Adrenal gland (tissue), 12 donors: ENCODE data around the gene MEAF6. TPM values are rescaled to one million over a fixed set of nuclear protein-coding genes. Genes with fewer than 3 reads are reported as not detected.
"Not testable (repeated sequence)": the region's sequence is repeated elsewhere in the genome, so short reads cannot be mapped to it uniquely, and the experiment has no call there.

Experiments
- DNase-seq, 7 donors: peaks; one replicate each; pipeline ENCODE4 v3.0.0-alpha.2; 2019 to 2020
- H3K27ac ChIP-seq, 5 donors: fragments of 200-600 bp; sonication (generic) in 4 of 5; 1 replicate in 3 of 5; 2 replicates in 2 of 5; pipeline versions ENCODE4 v1.5.1 to v1.8.0; 2016 to 2020; ENCODE audit warnings: mild to moderate bottlenecking in 1 of 5
- H3K27me3 ChIP-seq: fragments of 200-600 bp; 2 replicates; pipeline ENCODE4 v1.8.0; 2021
- H3K36me3 ChIP-seq, 2 donors: fragments of 200-600 bp; replicated peaks in 1 of 2; 1 replicate in 1 of 2; 2 replicates in 1 of 2; pipeline versions ENCODE4 v1.5.1 to v1.8.0; 2018 to 2022
- H3K4me1 ChIP-seq, 2 donors: fragments of 200-600 bp; replicated peaks in 1 of 2; 1 replicate in 1 of 2; 2 replicates in 1 of 2; pipeline versions ENCODE4 v1.5.1 to v1.8.0; 2018 to 2021
- H3K4me3 ChIP-seq, 4 donors: fragments of 200-600 bp; sonication (generic) in 3 of 4; one replicate each; pipeline ENCODE4 v1.5.1; 2016 to 2018
- H3K9me3 ChIP-seq, 3 donors: fragments of 200-600 bp; sonication (generic) in 1 of 3; replicated peaks in 1 of 3; 1 replicate in 2 of 3; 2 replicates in 1 of 3; pipeline versions ENCODE4 v1.5.1 to v1.8.0; 2016 to 2021
- POLR2A ChIP-seq, 2 donors: fragments of 450-650 bp; IDR thresholded peaks; one replicate each; pipeline ENCODE4 v1.6.1; 2017; ENCODE audit warnings: antibody characterized with exemption in 2 of 2, mild to moderate bottlenecking in 2 of 2, moderate library complexity in 1 of 2
- WGBS, 4 donors: extraction: QIAGEN DNeasy Blood & Tissue Kit in 2 of 4; methylation state at CpG; one replicate each; pipeline versions ENCODE4 v1.1.5 to v1.1.7; 2013 to 2017; 5-methylcytosine and 5-hydroxymethylcytosine counted together
- intact Hi-C, 2 donors: fragments of 100-400 bp; cut with DNase I; formaldehyde crosslinking; loops; one replicate each; pipeline versions ENCODE4 v1.14.1 to v1.15.0; 2022 to 2023
- polyA plus RNA-seq, 3 donors: library from polyadenylated mRNA; stranded (reverse); fragments of 200-250 nt in 2 of 3; fragments of 350-450 nt in 1 of 3; fragmentation: Illumina TruSeq in 1 of 3; extraction: RNeasy Lipid Tissue Mini Kit (QIAGEN cat#74804) in 1 of 3; gene quantifications; one replicate each; pipeline ENCODE4 v1.2.3, GENCODE V29; 2013 to 2014
- total RNA-seq, 9 donors: library from RNA; depleted of rRNA in 4 of 9; stranded (reverse); fragments of >200 nt in 4 of 9; fragments of 120-200 nt in 1 of 9; fragmentation: NEBNext Ultra II Directional in 1 of 9; extraction: Animal tissue kit (Norgen Biotek cat#: 25700) in 1 of 9; gene quantifications; one replicate each; pipeline versions ENCODE4 v1.1.0 to v1.2.4, GENCODE V29; 2013 to 2023
- TF ChIP-seq, protein P1 (sequence below), 6 experiments: fragments of 450-650 bp in 4 of 6; fragments of 200-600 bp in 2 of 6; sonication (generic) in 1 of 6; IDR thresholded peaks; 1 replicate in 5 of 6; 2 replicates in 1 of 6; pipeline versions ENCODE4 v1.5.1 to v1.8.0; 2016 to 2021; ENCODE audit warnings: antibody characterized with exemption in 6 of 6, mild to moderate bottlenecking in 2 of 6, moderate library complexity in 1 of 6
- donor health status: healthy with polysubstance abuse.
- donor health status: Bipolar disorder and iron deficiency.
- donor health status: DM: yes; HTN: yes; CAD: no.
- donor health status: DM: no; HTN: no; CAD: no.
- donor health status: DM: no; HTN: no; CAD: no.
- donor health status: DM: yes; HTN: yes; CAD: no.

Gene MEAF6
- total and polyA plus RNA-seq, 12 donors = 37.8 to 74.5 (median 56.0) TPM

DNA sequence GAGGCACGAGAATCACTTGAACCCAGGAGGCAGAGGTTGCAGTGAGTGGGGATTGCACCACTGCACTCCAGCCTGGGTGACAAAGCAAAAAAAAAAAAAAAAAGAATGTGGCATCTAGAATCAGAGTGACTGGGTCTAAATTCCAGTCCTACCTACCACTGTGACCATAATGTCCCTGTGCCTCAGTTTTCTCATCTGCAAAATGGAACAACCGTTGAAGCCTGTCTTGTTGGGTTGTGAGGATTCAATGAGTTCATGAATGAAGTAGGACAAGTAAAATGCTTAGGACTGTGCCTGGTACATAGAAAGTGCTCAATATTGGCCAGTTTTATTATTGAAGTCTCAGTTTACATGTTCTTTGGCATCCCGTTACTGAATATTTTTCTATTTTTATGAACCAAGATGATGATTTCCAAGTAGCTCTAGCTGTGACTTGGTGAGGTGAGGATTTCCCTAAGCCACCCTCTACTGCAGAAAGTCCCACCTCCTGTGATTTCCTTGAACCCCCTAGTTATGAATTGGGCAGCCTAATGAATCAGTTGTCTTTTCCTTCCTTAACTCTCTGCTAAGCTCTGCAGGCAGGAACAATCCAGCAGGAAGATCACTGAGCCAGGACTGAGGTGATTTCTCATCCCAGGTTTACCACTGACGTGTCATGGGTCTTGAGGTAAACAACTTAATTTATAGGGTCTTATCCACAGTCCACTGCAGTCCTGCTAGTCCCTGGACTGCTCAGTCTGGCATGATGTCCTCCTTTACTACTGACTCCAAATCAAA is 18.9 kb upstream of the MEAF6 start:
- peaks cover 0 to 25% of the 10 kb centered on the region in 2 donors for H3K36me3 ChIP-seq
- WGBS, 4 donors = 85 to 96% (median 94%) methylated on average over 4 of the region's 4 CpGs
- peaks cover 4 to 12% of the 10 kb centered on the region in 2 donors for H3K4me1 ChIP-seq
- H3K9me3 ChIP-seq = no peaks in the 10 kb centered on the region
- TF ChIP-seq, protein P1, sequence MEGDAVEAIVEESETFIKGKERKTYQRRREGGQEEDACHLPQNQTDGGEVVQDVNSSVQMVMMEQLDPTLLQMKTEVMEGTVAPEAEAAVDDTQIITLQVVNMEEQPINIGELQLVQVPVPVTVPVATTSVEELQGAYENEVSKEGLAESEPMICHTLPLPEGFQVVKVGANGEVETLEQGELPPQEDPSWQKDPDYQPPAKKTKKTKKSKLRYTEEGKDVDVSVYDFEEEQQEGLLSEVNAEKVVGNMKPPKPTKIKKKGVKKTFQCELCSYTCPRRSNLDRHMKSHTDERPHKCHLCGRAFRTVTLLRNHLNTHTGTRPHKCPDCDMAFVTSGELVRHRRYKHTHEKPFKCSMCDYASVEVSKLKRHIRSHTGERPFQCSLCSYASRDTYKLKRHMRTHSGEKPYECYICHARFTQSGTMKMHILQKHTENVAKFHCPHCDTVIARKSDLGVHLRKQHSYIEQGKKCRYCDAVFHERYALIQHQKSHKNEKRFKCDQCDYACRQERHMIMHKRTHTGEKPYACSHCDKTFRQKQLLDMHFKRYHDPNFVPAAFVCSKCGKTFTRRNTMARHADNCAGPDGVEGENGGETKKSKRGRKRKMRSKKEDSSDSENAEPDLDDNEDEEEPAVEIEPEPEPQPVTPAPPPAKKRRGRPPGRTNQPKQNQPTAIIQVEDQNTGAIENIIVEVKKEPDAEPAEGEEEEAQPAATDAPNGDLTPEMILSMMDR (IDR thresholded peaks at IDR 0.05) = no peak
- no peak for TF ChIP-seq POLR2A (IDR thresholded peaks at IDR 0.05)
- H3K27ac ChIP-seq = peak overlapping the region in 2 of 5 donors; percentile 47 to 79
- H3K4me3 ChIP-seq = no peak overlapping the region
- H3K27me3 ChIP-seq = no peaks in the 10 kb centered on the region
- DNase-seq = no peak
- intact Hi-C loops = no loop called here

DNA sequence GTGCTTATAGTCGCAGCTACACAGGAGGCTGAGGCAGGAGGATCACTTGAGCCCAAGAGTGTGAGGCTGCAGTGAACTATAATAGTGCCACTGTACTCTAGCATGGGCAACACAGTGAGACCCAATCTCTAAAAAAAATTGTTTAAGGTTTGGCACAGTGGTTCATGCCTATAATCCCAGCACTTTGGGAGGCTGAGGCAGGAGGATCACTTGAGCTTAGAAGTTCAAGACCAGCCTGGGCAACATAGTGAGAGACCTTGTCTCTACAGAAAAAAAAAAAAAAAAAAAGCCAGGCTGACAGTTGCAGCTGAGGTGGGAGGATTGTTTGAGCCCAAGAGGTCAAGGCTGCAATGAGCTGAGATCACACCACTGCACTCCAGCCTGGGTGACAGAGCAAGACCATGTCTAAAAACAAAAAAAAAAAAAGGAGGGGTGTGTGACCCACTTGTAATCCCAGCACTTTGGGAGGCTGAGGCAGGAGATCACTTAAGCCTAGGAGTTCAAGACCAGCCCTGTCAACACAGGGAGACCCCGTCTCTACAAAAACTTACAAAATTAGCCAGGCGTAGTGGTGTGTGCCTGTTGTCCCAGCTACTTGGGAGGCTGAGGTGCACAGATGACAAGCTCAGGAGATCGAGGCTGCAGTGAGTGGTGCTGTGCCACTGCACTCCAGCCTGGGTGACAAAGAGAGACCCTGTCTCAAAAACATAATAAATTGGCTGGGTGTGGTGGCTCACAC is 18.0 kb upstream of the MEAF6 start:
- intact Hi-C loops, H3K27ac ChIP-seq: not testable (repeated sequence)
- WGBS, 4 donors = 75 to 84% (median 84%) methylated on average over 4 of the region's 4 CpGs

DNA sequence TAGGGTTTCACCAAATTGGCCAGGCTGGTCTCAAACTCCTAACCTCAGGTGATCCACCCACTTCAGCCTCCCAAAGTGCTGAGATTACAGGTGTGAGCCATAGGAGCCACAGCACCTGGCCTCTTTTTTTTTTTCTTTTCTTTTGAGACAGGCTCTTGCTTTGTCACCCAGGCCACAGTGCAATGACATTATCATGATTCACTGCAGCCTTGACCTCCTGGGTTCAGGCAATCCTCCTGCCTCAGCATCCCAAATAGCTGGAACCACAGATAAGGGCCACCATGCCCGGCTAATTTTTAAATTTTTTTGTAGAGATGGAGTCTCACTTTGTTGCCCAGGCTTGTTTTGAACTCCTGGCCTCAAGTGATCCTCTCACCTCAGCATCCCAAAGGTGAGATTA is 15.3 kb upstream of the MEAF6 start:
- peak in 1 of 7 donors; percentile 20 for DNase-seq
- H3K9me3 ChIP-seq, H3K36me3 ChIP-seq, intact Hi-C loops, H3K27me3 ChIP-seq, H3K4me3 ChIP-seq, H3K27ac ChIP-seq: not testable (repeated sequence)
- peaks cover 4 to 12% of the 10 kb centered on the region in 2 donors for H3K4me1 ChIP-seq
- 29 to 67% (median 46%) methylated on average over 1 of the region's 1 CpG for WGBS, 4 donors

More for the DNA sequence above, 18.0 kb upstream of the MEAF6 start:
- H3K9me3 ChIP-seq, H3K27me3 ChIP-seq, H3K4me3 ChIP-seq: not testable (repeated sequence)
- Histone ChIP-seq H3K36me3 (peaks cover 0 to 18% of the 10 kb centered on the region in 2 donors), H3K4me1 (peaks cover 4 to 12% of the 10 kb centered on the region in 2 donors)
- DNase-seq = peak in 2 of 7 donors; percentile 37 to 47

DNA sequence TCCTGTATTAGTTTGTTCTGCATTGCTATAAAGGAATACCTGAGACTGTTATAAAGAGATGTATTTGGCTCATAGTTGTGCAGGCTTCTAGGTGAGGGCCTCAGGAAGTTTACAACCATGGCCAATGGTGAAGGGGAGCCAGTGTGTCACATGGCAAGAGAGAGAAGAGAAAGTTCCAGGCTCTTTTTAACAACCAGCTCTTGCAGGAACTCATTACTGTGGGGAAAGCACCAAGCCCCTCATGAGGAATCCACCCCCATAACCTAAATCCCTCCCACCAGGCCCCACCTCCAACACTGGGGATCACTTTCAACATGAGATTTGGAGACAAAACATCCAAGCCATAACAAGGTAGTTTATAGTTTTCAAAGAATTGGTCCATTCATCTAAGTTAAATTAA is 5.0 kb upstream of the MEAF6 start:
- intact Hi-C loops = no loop called here
- H3K36me3 ChIP-seq = no peaks in the 10 kb centered on the region

DNA sequence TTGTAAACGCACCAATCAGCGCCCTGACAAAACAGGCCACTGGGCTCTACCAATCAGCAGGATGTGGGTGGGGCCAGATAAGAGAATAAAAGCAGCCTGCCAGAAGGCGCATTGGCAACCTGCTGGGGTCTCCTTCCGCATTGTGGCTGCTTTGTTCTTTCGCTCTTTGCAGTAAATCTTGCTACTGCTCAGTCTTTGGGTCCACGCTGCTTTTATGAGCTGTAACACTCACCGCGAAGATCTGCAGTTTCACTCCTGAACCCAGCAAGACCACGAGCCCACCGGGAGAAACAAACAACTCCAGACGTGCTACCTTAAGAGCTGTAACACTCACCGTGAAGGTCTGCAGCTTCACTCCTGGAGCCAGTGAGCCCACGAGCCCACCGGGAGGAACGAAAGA is 4.4 kb upstream of the MEAF6 start:
- 67 to 82% (median 72%) methylated on average over 13 to 15 of the region's 15 CpGs for WGBS, 4 donors

More for the DNA sequence above, 5.0 kb upstream of the MEAF6 start:
- Histone ChIP-seq H3K4me1 (peaks cover 0 to 4% of the 10 kb centered on the region in 2 donors), H3K27ac (no peak overlapping the region), H3K27me3 (no peaks in the 10 kb centered on the region), H3K4me3 (no peak overlapping the region), H3K9me3 (no peaks in the 10 kb centered on the region)
- DNase-seq = no peak
- TF ChIP-seq POLR2A (IDR thresholded peaks at IDR 0.05) = no peak
- TF ChIP-seq, protein P1 (IDR thresholded peaks at IDR 0.05) = no peak

DNA sequence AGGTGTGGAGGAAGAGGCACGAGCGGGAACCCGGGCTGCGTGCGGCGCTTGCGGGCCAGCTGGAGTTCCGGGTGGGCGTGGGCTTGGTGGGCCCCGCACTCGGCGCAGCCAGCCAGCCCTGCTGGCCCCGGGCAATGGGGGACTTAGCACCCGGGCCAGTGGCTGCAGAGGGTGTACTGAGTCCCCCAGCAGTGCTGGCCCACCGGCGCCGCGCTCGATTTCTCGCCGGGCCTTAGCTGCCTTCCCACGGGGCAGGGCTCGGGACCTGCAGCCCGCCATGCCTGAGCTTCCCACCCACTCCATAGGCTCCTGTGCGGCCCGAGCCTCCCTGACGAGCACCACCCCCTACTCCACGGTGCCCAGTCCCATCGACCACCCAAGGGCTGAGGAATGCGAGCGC is 3.7 kb upstream of the MEAF6 start:
- H3K4me3 ChIP-seq, H3K36me3 ChIP-seq, H3K27ac ChIP-seq, intact Hi-C loops, H3K27me3 ChIP-seq, DNase-seq, H3K9me3 ChIP-seq: not testable (repeated sequence)
- peaks cover 7 to 11% of the 10 kb centered on the region in 2 donors for H3K4me1 ChIP-seq
- WGBS, 4 donors = 90 to 100% (median 93%) methylated on average over 1 to 26 of the region's 31 CpGs

More for the DNA sequence above, 4.4 kb upstream of the MEAF6 start:
- peak in 1 of 7 donors; percentile 24 for DNase-seq
- H3K9me3 ChIP-seq, H3K27ac ChIP-seq, H3K36me3 ChIP-seq, H3K4me3 ChIP-seq, H3K4me1 ChIP-seq, intact Hi-C loops, H3K27me3 ChIP-seq: not testable (repeated sequence)
